ENCODE measurements around the gene USP40.

The USP40 gene

GRCh38 chr2:233471291-233472035 is 95.1 kb downstream of the USP40 start:
- DNase-seq: no peak

GRCh38 chr2:233470839-233471238 is 95.7 kb downstream of the USP40 start:
- DNase-seq: no peak

- no peak for DNase-seq
These were observed 96.4 kb downstream of the USP40 start for GRCh38 chr2:233470011-233470687.

GRCh38 chr2:233469261-233470010 is 97.1 kb downstream of the USP40 start:
- DNase-seq: no peak

- no peak for DNase-seq
These were observed 97.9 kb downstream of the USP40 start for GRCh38 chr2:233468741-233469110.

- no peak for DNase-seq
These were observed 98.4 kb downstream of the USP40 start for GRCh38 chr2:233468047-233468740.

- no peak for DNase-seq
These were observed 99.5 kb downstream of the USP40 start for GRCh38 chr2:233466991-233467603.

GRCh38 chr2:233464531-233465240 is 101.9 kb downstream of the USP40 start:
- DNase-seq: no peak

- no peak for DNase-seq
These were observed 102.5 kb downstream of the USP40 start for GRCh38 chr2:233464056-233464455.

GRCh38 chr2:233463586-233463985 is 103.0 kb downstream of the USP40 start:
- no peak for DNase-seq

GRCh38 chr2:233462826-233463470 is 103.6 kb downstream of the USP40 start:
- no peak for DNase-seq

GRCh38 chr2:233462202-233462785 is 104.3 kb downstream of the USP40 start:
- DNase-seq: no peak

GRCh38 chr2:233461481-233461891 is 105.1 kb downstream of the USP40 start:
- no peak for DNase-seq

GRCh38 chr2:233460726-233461441 is 105.7 kb downstream of the USP40 start:
- no peak for DNase-seq

GRCh38 chr2:233459426-233459825 is 107.2 kb downstream of the USP40 start:
- no peak for DNase-seq

GRCh38 chr2:233458826-233459225 is 107.8 kb downstream of the USP40 start:
- DNase-seq: no peak

GRCh38 chr2:233458031-233458610 is 108.5 kb downstream of the USP40 start:
- DNase-seq: no peak

GRCh38 chr2:233457356-233457755 is 109.2 kb downstream of the USP40 start:
- no peak for DNase-seq

GRCh38 chr2:233456934-233457333 is 109.6 kb downstream of the USP40 start:
- no peak for DNase-seq

- DNase-seq: no peak
These were observed 110.5 kb downstream of the USP40 start for GRCh38 chr2:233456111-233456510.

Measured in DMS79 (cell line).